Activated naive CD8-positive, alpha-beta T cell treated with anti-CD3 and anti-CD28 coated beads, Interleukin-2, amount 50 U/mL, for 24 hours (primary cell): ENCODE results near the gene CDC42BPA.
A peak's percentile ranks its signal among the peaks of the same experiment; 100 is the strongest.

Experiments
- ATAC-seq: fragments of 150-1000 bp; cut with Tn5 transposase; one replicate; pipeline ENCODE4 v1.10.0; 2021
- DNase-seq: peaks from one replicate; pipeline ENCODE4 v3.0.0; 2021
- H3K27ac Mint-ChIP-seq: one replicate; pipeline ENCODE4 v1.8.0; 2021; ENCODE audit warnings: mild to moderate bottlenecking, mixed read lengths
- H3K27me3 Mint-ChIP-seq: one replicate; pipeline ENCODE4 v1.8.0; 2021; ENCODE audit warnings: mixed read lengths
- H3K36me3 Mint-ChIP-seq: one replicate; pipeline ENCODE4 v1.8.0; 2021; ENCODE audit warnings: low read depth, mixed read lengths
- H3K4me1 Mint-ChIP-seq: one replicate; pipeline ENCODE4 v1.8.0; 2021; ENCODE audit warnings: mixed read lengths
- H3K4me3 Mint-ChIP-seq: one replicate; pipeline ENCODE4 v1.8.0; 2021; ENCODE audit warnings: mild to moderate bottlenecking, moderate library complexity, mixed read lengths
- H3K9me3 Mint-ChIP-seq: one replicate; pipeline ENCODE4 v1.8.0; 2021; ENCODE audit warnings: mixed read lengths

CDC42BPA gene

DNA sequence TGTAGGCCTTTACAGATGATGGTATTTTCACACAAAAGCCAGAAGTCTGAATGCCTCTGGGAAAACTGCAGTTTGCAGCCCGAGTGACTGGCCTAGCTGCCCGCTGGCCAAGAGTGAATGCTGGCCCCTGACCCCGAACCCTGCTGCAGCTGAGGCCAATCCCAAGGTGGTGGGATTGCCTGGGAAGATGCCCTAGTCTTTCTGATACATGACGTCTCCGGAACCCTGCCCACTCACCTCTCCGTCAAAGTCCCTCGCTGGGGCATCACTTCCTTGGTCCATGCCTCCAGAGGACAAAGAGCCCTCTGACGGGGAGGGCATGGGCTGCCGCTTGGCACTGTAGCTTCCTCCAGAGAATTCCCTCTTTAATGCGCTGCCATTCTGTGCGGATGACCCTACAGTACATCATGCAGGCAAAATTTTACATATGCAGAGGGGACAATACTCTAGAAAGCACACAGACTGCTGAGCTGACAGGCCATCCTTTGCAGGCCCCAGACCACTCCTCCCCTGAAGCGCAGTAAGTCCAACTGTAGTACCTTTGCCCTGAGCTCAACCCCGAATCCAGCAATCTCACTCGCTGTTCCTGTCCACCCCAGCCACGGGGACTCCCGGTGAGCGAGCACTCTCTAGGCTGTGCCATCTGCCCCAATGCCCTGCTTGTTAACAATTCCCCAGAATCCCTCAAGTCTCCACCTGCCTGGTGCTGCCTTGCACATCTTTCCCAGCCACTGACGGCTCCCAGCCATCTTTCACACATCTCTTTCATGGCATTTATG, 323.5 kb downstream of the CDC42BPA start:
- H3K27ac Mint-ChIP-seq: no peak overlapping the region
- peaks cover 5% of the 10 kb centered on the region for H3K27me3 Mint-ChIP-seq
- peaks cover 11% of the 10 kb centered on the region for H3K9me3 Mint-ChIP-seq
- H3K4me1 Mint-ChIP-seq: peaks cover 11% of the 10 kb centered on the region
- no peak for ATAC-seq
- H3K4me3 Mint-ChIP-seq: no peak overlapping the region
- DNase-seq: no peak
- H3K36me3 Mint-ChIP-seq: no peaks in the 10 kb centered on the region

DNA sequence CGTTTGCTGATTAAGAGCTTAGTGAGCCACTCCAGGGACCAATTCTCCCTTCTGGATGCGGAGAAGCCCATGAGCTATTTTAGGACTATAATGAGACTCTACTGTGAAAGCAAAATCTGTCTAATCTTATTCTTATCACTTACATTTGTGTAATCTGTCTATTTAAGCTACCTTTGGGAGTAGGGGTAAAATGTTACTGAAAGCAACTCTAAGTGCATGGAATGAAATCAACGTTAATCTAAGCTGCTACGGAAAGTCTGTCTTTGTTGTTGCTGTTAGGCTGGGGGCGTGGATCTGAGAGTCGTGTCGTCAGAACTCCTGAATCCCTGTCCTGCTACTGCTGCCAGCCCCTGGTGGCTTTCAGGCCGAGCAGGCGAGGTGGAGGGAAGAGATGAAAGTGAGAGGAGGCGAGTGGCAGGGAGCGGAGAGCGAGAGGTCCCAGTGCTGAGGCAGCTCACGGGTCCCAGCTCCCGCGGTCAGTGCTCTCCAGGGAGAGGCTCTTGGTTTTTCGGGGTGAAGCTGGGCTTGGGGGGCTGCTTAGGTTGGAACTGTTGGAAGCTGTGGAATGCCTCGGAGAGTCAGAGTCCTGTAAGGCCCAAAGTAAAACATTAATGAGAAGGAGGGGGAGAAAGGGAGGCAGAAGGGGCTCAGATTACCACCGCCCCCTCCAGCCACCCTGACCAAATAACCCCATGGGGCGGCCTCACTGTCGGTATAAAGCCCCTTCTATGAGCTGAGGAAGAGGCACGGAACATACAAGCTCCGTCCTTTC, 324.3 kb downstream of the CDC42BPA start:
- H3K27ac Mint-ChIP-seq: no peak overlapping the region
- H3K36me3 Mint-ChIP-seq: no peaks in the 10 kb centered on the region
- peaks cover 11% of the 10 kb centered on the region for H3K9me3 Mint-ChIP-seq
- ATAC-seq (no peak), DNase-seq (no peak)
- no peak overlapping the region for H3K4me3 Mint-ChIP-seq
- peaks cover 18% of the 10 kb centered on the region for H3K4me1 Mint-ChIP-seq
- peaks cover 5% of the 10 kb centered on the region for H3K27me3 Mint-ChIP-seq

- ATAC-seq: no peak
- H3K4me1 Mint-ChIP-seq: peaks cover 20% of the 10 kb centered on the region
- DNase-seq: no peak
- no peaks in the 10 kb centered on the region for H3K36me3 Mint-ChIP-seq
- no peak overlapping the region for H3K27ac Mint-ChIP-seq
- no peak overlapping the region for H3K4me3 Mint-ChIP-seq
- no peaks in the 10 kb centered on the region for H3K9me3 Mint-ChIP-seq
- no peaks in the 10 kb centered on the region for H3K27me3 Mint-ChIP-seq
Observed at GRCh38 chr1:226991920-226992319, 326.4 kb downstream of the CDC42BPA start.

DNA sequence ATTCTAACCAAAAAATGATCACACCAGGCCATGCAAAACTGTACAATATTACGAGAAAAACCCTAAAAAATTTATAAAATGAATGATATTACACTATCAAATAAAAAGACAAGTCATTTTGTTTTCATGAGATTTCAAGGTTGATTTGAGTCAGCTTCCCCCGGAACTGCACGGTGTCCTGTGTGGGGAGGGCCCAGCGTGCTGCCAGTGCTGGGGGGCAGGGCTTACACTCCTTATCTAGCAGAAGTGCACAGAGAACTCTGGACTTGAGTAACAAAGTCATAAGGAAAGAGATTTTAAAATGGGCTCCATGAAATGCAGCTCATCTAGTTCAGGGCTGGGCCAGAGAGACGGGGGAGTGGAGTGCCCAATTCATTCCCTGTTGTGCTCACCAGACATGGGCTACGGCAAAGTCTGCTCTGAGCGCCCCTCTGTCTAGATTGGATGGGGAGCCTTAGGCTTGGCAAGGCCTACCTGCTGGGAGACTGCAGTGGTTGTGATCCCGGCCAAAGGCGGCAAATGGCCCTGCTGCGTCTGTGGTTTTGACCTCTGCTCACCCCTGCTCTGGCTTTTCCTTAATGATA, 328.1 kb downstream of the CDC42BPA start:
- DNase-seq: peak; percentile 51
- peak; percentile 87 for ATAC-seq
- no peak overlapping the region for H3K4me3 Mint-ChIP-seq
- no peaks in the 10 kb centered on the region for H3K27me3 Mint-ChIP-seq
- no peaks in the 10 kb centered on the region for H3K36me3 Mint-ChIP-seq
- H3K27ac Mint-ChIP-seq: peak overlapping the region; percentile 27
- no peaks in the 10 kb centered on the region for H3K9me3 Mint-ChIP-seq
- peaks cover 20% of the 10 kb centered on the region for H3K4me1 Mint-ChIP-seq

GRCh38 chr1:226989085-226989920, 329.0 kb downstream of the CDC42BPA start:
- H3K36me3 Mint-ChIP-seq: no peaks in the 10 kb centered on the region
- no peak for ATAC-seq
- H3K4me1 Mint-ChIP-seq: peaks cover 20% of the 10 kb centered on the region
- no peaks in the 10 kb centered on the region for H3K27me3 Mint-ChIP-seq
- peak overlapping the region; percentile 27 for H3K27ac Mint-ChIP-seq
- no peaks in the 10 kb centered on the region for H3K9me3 Mint-ChIP-seq
- no peak overlapping the region for H3K4me3 Mint-ChIP-seq
- DNase-seq: no peak

- DNase-seq (no peak), ATAC-seq (no peak)
- H3K9me3 Mint-ChIP-seq: no peaks in the 10 kb centered on the region
- no peaks in the 10 kb centered on the region for H3K27me3 Mint-ChIP-seq
- no peak overlapping the region for H3K4me3 Mint-ChIP-seq
- H3K4me1 Mint-ChIP-seq: peaks cover 20% of the 10 kb centered on the region
- H3K36me3 Mint-ChIP-seq: no peaks in the 10 kb centered on the region
- H3K27ac Mint-ChIP-seq: no peak overlapping the region
Observed at GRCh38 chr1:226988334-226988666, 330.0 kb downstream of the CDC42BPA start.

GRCh38 chr1:226987623-226988333, 330.5 kb downstream of the CDC42BPA start:
- no peaks in the 10 kb centered on the region for H3K36me3 Mint-ChIP-seq
- ATAC-seq (no peak), DNase-seq (no peak)
- peaks cover 20% of the 10 kb centered on the region for H3K4me1 Mint-ChIP-seq
- no peaks in the 10 kb centered on the region for H3K27me3 Mint-ChIP-seq
- H3K27ac Mint-ChIP-seq: no peak overlapping the region
- no peak overlapping the region for H3K4me3 Mint-ChIP-seq
- no peaks in the 10 kb centered on the region for H3K9me3 Mint-ChIP-seq

- Mint-ChIP-seq H3K9me3 (no peaks in the 10 kb centered on the region), H3K4me3 (no peak overlapping the region), H3K27ac (no peak overlapping the region), H3K4me1 (peaks cover 20% of the 10 kb centered on the region), H3K36me3 (no peaks in the 10 kb centered on the region), H3K27me3 (no peaks in the 10 kb centered on the region)
- no peak for DNase-seq
- ATAC-seq: no peak
Observed at GRCh38 chr1:226987179-226987536, 331.1 kb downstream of the CDC42BPA start.

GRCh38 chr1:226986496-226987178, 331.7 kb downstream of the CDC42BPA start:
- no peaks in the 10 kb centered on the region for H3K9me3 Mint-ChIP-seq
- H3K27me3 Mint-ChIP-seq: no peaks in the 10 kb centered on the region
- H3K27ac Mint-ChIP-seq: no peak overlapping the region
- H3K4me1 Mint-ChIP-seq: peaks cover 20% of the 10 kb centered on the region
- no peak for DNase-seq
- H3K36me3 Mint-ChIP-seq: no peaks in the 10 kb centered on the region
- no peak overlapping the region for H3K4me3 Mint-ChIP-seq
- no peak for ATAC-seq

- DNase-seq: no peak
- H3K27ac Mint-ChIP-seq: no peak overlapping the region
- peaks cover 20% of the 10 kb centered on the region for H3K4me1 Mint-ChIP-seq
- H3K9me3 Mint-ChIP-seq: no peaks in the 10 kb centered on the region
- no peaks in the 10 kb centered on the region for H3K27me3 Mint-ChIP-seq
- no peaks in the 10 kb centered on the region for H3K36me3 Mint-ChIP-seq
- no peak for ATAC-seq
- no peak overlapping the region for H3K4me3 Mint-ChIP-seq
Observed at GRCh38 chr1:226985839-226986463, 332.3 kb downstream of the CDC42BPA start.

- Mint-ChIP-seq H3K4me1 (peaks cover 15% of the 10 kb centered on the region), H3K27ac (no peak overlapping the region), H3K9me3 (no peaks in the 10 kb centered on the region), H3K27me3 (no peaks in the 10 kb centered on the region), H3K36me3 (no peaks in the 10 kb centered on the region), H3K4me3 (no peak overlapping the region)
- DNase-seq (no peak), ATAC-seq (no peak)
Observed at GRCh38 chr1:226985239-226985838, 333.0 kb downstream of the CDC42BPA start.

GRCh38 chr1:226984521-226985238, 333.6 kb downstream of the CDC42BPA start:
- no peaks in the 10 kb centered on the region for H3K9me3 Mint-ChIP-seq
- no peaks in the 10 kb centered on the region for H3K36me3 Mint-ChIP-seq
- no peak for DNase-seq
- peaks cover 8% of the 10 kb centered on the region for H3K4me1 Mint-ChIP-seq
- ATAC-seq: no peak
- no peak overlapping the region for H3K27ac Mint-ChIP-seq
- H3K27me3 Mint-ChIP-seq: no peaks in the 10 kb centered on the region
- no peak overlapping the region for H3K4me3 Mint-ChIP-seq
